Myocyte (in vitro differentiated cells): ENCODE measurements around the gene ANKRD63. TPM values are rescaled to one million over a fixed set of nuclear protein-coding genes. Genes with fewer than 3 reads are reported as not detected.

Experiments
- DNase-seq: peaks from one replicate; pipeline ENCODE4 v3.0.0-alpha.2; 2012; ENCODE audit warnings: low read depth
- total RNA-seq: library from RNA; depleted of rRNA; stranded (reverse); fragments of >200 nt; gene quantifications from 2 replicates; pipeline ENCODE4 v1.2.3, GENCODE V29; 2014

Gene ANKRD63
- total RNA-seq, 1 donor from 2014 or later: not detected

GRCh38 chr15:40295877-40296560 lies 13.2 kb upstream of the ANKRD63 start:
- DNase-seq: peak; percentile 23

GRCh38 chr15:40295297-40295696 lies 12.4 kb upstream of the ANKRD63 start:
- no peak for DNase-seq

- no peak for DNase-seq
These were observed 11.3 kb upstream of the ANKRD63 start for GRCh38 chr15:40293905-40294895.

GRCh38 chr15:40293006-40293405 lies 10.1 kb upstream of the ANKRD63 start:
- no peak for DNase-seq

GRCh38 chr15:40292246-40292645 lies 9.4 kb upstream of the ANKRD63 start:
- no peak for DNase-seq

- DNase-seq: peak; percentile 58
These were observed 8.2 kb upstream of the ANKRD63 start for GRCh38 chr15:40290918-40291574.

GRCh38 chr15:40290545-40290917 lies 7.7 kb upstream of the ANKRD63 start:
- DNase-seq: no peak

GRCh38 chr15:40289140-40289775 lies 6.4 kb upstream of the ANKRD63 start:
- peak; percentile 37 for DNase-seq

GRCh38 chr15:40287968-40288367 lies 5.1 kb upstream of the ANKRD63 start:
- DNase-seq: peak; percentile 49

- no peak for DNase-seq
These were observed 4.6 kb upstream of the ANKRD63 start for GRCh38 chr15:40287505-40287904.

GRCh38 chr15:40286794-40287193 lies 3.9 kb upstream of the ANKRD63 start:
- no peak for DNase-seq

- peak; percentile 10 for DNase-seq
These were observed 3.2 kb upstream of the ANKRD63 start for GRCh38 chr15:40286061-40286532.

GRCh38 chr15:40285554-40286011 lies 2.7 kb upstream of the ANKRD63 start:
- DNase-seq: no peak

- DNase-seq: no peak
These were observed 2.3 kb upstream of the ANKRD63 start for GRCh38 chr15:40285151-40285550.

GRCh38 chr15:40283615-40284300 lies 894 bp upstream of the ANKRD63 start:
- DNase-seq: no peak

GRCh38 chr15:40282147-40282868 lies 556 bp downstream of the ANKRD63 start:
- DNase-seq: peak; percentile 21

GRCh38 chr15:40281801-40282146 lies 1.1 kb downstream of the ANKRD63 start:
- no peak for DNase-seq

- DNase-seq: no peak
These were observed 1.6 kb downstream of the ANKRD63 start for GRCh38 chr15:40281057-40281800.
